GM12875 (cell line): ENCODE data around the gene GPRASP2.
A peak's percentile ranks its signal among the peaks of the same experiment; 100 is the strongest.

ENCODE experiments used
- H3K4me3 ChIP-seq: one replicate; pipeline ENCODE4 v1.5.1; 2011; ENCODE audit warnings: low read depth, low read length, control low read depth
- CTCF ChIP-seq: IDR thresholded peaks from 2 replicates; pipeline ENCODE4 v1.5.1; 2011; ENCODE audit warnings: low read depth, mild to moderate bottlenecking, control low read depth, inconsistent platforms, low read length, moderate library complexity, borderline replicate concordance; ENCODE audit not compliant: insufficient read depth

Gene GPRASP2

GRCh38 chrX:102696306-102696705 lies 15.9 kb upstream of the GPRASP2 start:
- TF ChIP-seq CTCF = no peak
- no peak overlapping the region for H3K4me3 ChIP-seq

DNA sequence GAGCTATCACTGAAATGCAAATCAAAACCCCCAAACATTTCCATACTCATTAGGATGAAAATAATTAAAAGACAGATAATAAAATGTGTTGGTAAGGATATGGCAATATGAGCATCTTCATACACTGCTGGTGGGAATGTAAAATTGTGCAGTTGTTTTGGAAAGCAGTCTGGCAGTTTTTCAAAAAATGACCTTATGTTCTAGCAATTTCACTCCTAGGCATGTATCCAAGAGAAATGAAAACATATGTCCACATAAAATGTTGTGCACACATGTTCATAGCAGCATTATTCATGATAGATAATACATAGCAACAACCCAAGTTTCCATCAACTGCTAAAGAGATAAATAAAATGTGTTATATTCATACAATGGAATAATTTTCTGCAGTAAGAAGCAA lies 14.8 kb upstream of the GPRASP2 start:
- H3K4me3 ChIP-seq = no peak overlapping the region
- no peak for TF ChIP-seq CTCF

- no peak for TF ChIP-seq CTCF
- no peak overlapping the region for H3K4me3 ChIP-seq
Observed at GRCh38 chrX:102708900-102709299, 3.3 kb upstream of the GPRASP2 start.

GRCh38 chrX:102711872-102712215 lies 404 bp upstream of the GPRASP2 start:
- TF ChIP-seq CTCF = no peak
- H3K4me3 ChIP-seq = no peak overlapping the region

DNA sequence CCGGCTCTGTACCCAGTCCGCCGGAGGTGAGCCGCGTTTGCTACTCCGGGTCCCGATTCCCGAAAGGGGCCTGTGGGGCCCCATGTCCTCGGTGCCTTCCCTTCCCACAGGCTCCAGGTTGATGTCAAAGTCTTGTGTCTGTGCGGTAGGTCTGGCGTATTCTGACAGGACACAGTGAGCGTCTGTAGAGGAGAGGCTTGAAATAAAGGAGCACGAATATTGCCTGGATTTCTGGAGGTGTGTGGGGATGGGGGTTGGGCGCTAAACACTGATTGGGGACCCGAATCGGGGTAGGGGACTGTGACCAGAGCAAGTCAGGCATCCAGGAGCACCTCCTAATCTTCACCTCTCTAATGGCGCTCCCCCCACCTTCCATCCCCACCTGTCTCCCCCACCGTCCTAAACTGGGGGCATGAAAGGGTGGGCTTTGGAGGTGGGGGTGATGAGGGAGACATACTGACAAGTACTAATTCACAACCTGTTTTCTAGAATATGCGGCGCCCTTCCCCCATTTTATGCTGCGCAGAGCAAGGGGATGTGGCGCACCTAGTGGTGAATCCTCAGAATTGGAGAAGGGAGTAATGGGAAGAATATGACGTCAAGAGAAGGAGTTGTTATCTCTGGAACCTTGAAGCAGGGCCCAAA lies 855 bp downstream of the GPRASP2 start:
- H3K4me3 ChIP-seq = peak overlapping the region; percentile 31

GRCh38 chrX:102714994-102715393 lies 2.7 kb downstream of the GPRASP2 start:
- TF ChIP-seq CTCF = no peak
- H3K4me3 ChIP-seq = no peak overlapping the region

More for the DNA sequence above, 855 bp downstream of the GPRASP2 start:
- no peak for TF ChIP-seq CTCF

GRCh38 chrX:102715967-102716366 lies 3.7 kb downstream of the GPRASP2 start:
- H3K4me3 ChIP-seq = no peak overlapping the region
- no peak for TF ChIP-seq CTCF
